Medulla oblongata (tissue), 1 donor: ENCODE measurements around the gene SDHAF2.
A peak's percentile ranks its signal among the peaks of the same experiment; 100 is the strongest.
"Not testable (repeated sequence)": the region's sequence is repeated elsewhere in the genome, so short reads cannot be mapped to it uniquely, and the experiment has no call there.

Experiments
- DNase-seq: peaks from one replicate; pipeline ENCODE4 v3.0.0-alpha.2; 2015; ENCODE audit errors: extremely low spot score

Gene SDHAF2

GRCh38 chr11:61476371-61476770 lies 46.4 kb downstream of the SDHAF2 start:
- DNase-seq: no peak

- no peak for DNase-seq
Observed at GRCh38 chr11:61477126-61477525, 47.2 kb downstream of the SDHAF2 start.

- peak; percentile 44 for DNase-seq
Observed at GRCh38 chr11:61477727-61478148, 47.8 kb downstream of the SDHAF2 start.

- DNase-seq: not testable (repeated sequence)
Observed at GRCh38 chr11:61479360-61480058, 49.6 kb downstream of the SDHAF2 start.

GRCh38 chr11:61480261-61480993 lies 50.5 kb downstream of the SDHAF2 start:
- no peak for DNase-seq

GRCh38 chr11:61480994-61481335 lies 51.0 kb downstream of the SDHAF2 start:
- DNase-seq: no peak

- no peak for DNase-seq
Observed at GRCh38 chr11:61481806-61482205, 51.9 kb downstream of the SDHAF2 start.

- DNase-seq: no peak
Observed at GRCh38 chr11:61482513-61482912, 52.6 kb downstream of the SDHAF2 start.

- DNase-seq: no peak
Observed at GRCh38 chr11:61484541-61484940, 54.6 kb downstream of the SDHAF2 start.

GRCh38 chr11:61485080-61485479 lies 55.2 kb downstream of the SDHAF2 start:
- no peak for DNase-seq

- no peak for DNase-seq
Observed at GRCh38 chr11:61486011-61486620, 56.2 kb downstream of the SDHAF2 start.

- DNase-seq: no peak
Observed at GRCh38 chr11:61486779-61487178, 56.9 kb downstream of the SDHAF2 start.

GRCh38 chr11:61487342-61488025 lies 57.6 kb downstream of the SDHAF2 start:
- no peak for DNase-seq

- DNase-seq: no peak
Observed at GRCh38 chr11:61488651-61489291, 58.8 kb downstream of the SDHAF2 start.

- no peak for DNase-seq
Observed at GRCh38 chr11:61489833-61490721, 60.2 kb downstream of the SDHAF2 start.

GRCh38 chr11:61491736-61492395 lies 61.9 kb downstream of the SDHAF2 start:
- DNase-seq: peak; percentile 43

- no peak for DNase-seq
Observed at GRCh38 chr11:61494381-61494961, 64.5 kb downstream of the SDHAF2 start.

GRCh38 chr11:61495801-61496601 lies 66.1 kb downstream of the SDHAF2 start:
- DNase-seq: no peak
